ENCODE measurements around the gene C6orf136. TPM values are rescaled to one million over a fixed set of nuclear protein-coding genes. Genes with fewer than 3 reads are reported as not detected.
A peak's percentile ranks its signal among the peaks of the same experiment; 100 is the strongest.

C6orf136 gene
- total RNA-seq, 1 experiment from 2014 or later: 25.4 TPM

GRCh38 chr6:30614044-30614842, 32.7 kb upstream of the C6orf136 start:
- Mint-ChIP-seq H3K36me3 (ENCODE audit: insufficient read depth, unreplicated experiment) (peaks cover 80% of the 10 kb centered on the region), H3K4me3 (ENCODE audit: unreplicated experiment) (peak overlapping the region; percentile 78), H3K27ac (ENCODE audit: unreplicated experiment) (peak overlapping the region; percentile 96), H3K4me1 (ENCODE audit: low read depth, unreplicated experiment) (peaks cover 22% of the 10 kb centered on the region), H3K27me3 (ENCODE audit: insufficient read depth, unreplicated experiment) (peaks cover 6% of the 10 kb centered on the region), H3K9me3 (ENCODE audit: unreplicated experiment) (no peaks in the 10 kb centered on the region)
- H3K27me3 ChIP-seq (replicated peaks; ENCODE audit: control insufficient read depth, insufficient read depth, low read length): no peaks in the 10 kb centered on the region
- BruUV-seq (replicated peaks): no TSS peak
- ChIA-PET CTCF (interaction anchor here (0.7 to 1.0 kb wide), 4 partner anchors 18 to 328 kb away, joined by 3 to 8 read pairs (median 6); no protein-coding TSS in a partner anchor), POLR2A (interaction anchor here (0.5 to 2.0 kb wide), 15 partner anchors 8 to 1046 kb away, joined by 3 to 22 read pairs (median 5); partner anchors contain the start of genes ABCF1, C6orf47, MDC1 and PRR3)
- DNase-seq: no peak
- intact Hi-C loops (cut with micrococcal nuclease; ENCODE audit: unreplicated experiment): no loop called here
- no peak for TF ChIP-seq CTCF (IDR thresholded peaks at IDR 0.05; ENCODE audit: insufficient read depth in 1 of 2, low read depth in 1 of 2, low read length in 1 of 2, severe bottlenecking in 1 of 2, unreplicated experiment in 1 of 2)
- H3K9me3 ChIP-seq: no peaks in the 10 kb centered on the region
- H3K36me3 ChIP-seq (ENCODE audit: control insufficient read depth, insufficient read depth, low read length): peaks cover 2% of the 10 kb centered on the region
- no peak overlapping the region for H3K4me3 ChIP-seq (ENCODE audit: low read depth, low read length)
- H3K4me1 ChIP-seq: no peaks in the 10 kb centered on the region

- no peak for TF ChIP-seq CTCF (IDR thresholded peaks at IDR 0.05; ENCODE audit: insufficient read depth in 1 of 2, low read depth in 1 of 2, low read length in 1 of 2, severe bottlenecking in 1 of 2, unreplicated experiment in 1 of 2)
- H3K4me3 Mint-ChIP-seq (ENCODE audit: unreplicated experiment): peak overlapping the region; percentile 78
- H3K9me3 Mint-ChIP-seq (ENCODE audit: unreplicated experiment): no peaks in the 10 kb centered on the region
- H3K27me3 Mint-ChIP-seq (ENCODE audit: insufficient read depth, unreplicated experiment): peaks cover 6% of the 10 kb centered on the region
- Histone ChIP-seq H3K4me1 (no peaks in the 10 kb centered on the region), H3K27me3 (replicated peaks; ENCODE audit: control insufficient read depth, insufficient read depth, low read length) (no peaks in the 10 kb centered on the region), H3K9me3 (no peaks in the 10 kb centered on the region), H3K4me3 (ENCODE audit: low read depth, low read length) (peak overlapping the region; percentile 77; the same call in 1 of the 2 replicates), H3K36me3 (ENCODE audit: control insufficient read depth, insufficient read depth, low read length) (peaks cover 2% of the 10 kb centered on the region; the same call in 1 of the 2 replicates)
- intact Hi-C loops (cut with micrococcal nuclease; ENCODE audit: unreplicated experiment): no loop called here
- BruUV-seq (replicated peaks): no TSS peak
- H3K4me1 Mint-ChIP-seq (ENCODE audit: low read depth, unreplicated experiment): peaks cover 22% of the 10 kb centered on the region
- ChIA-PET CTCF (interaction anchor here (0.7 to 1.0 kb wide), 4 partner anchors 18 to 328 kb away, joined by 3 to 8 read pairs (median 6); no protein-coding TSS in a partner anchor), POLR2A (interaction anchor here (0.6 to 2.0 kb wide), 15 partner anchors 8 to 466 kb away, joined by 3 to 22 read pairs (median 6); partner anchors contain the start of genes ABCF1, MDC1 and PRR3)
- peak overlapping the region; percentile 96 for H3K27ac Mint-ChIP-seq (ENCODE audit: unreplicated experiment)
- peaks cover 80% of the 10 kb centered on the region for H3K36me3 Mint-ChIP-seq (ENCODE audit: insufficient read depth, unreplicated experiment)
- peak; percentile 88 to 90 for DNase-seq
These were observed 32.1 kb upstream of the C6orf136 start for GRCh38 chr6:30614843-30615218.

GRCh38 chr6:30615219-30615957, 31.5 kb upstream of the C6orf136 start:
- H3K27ac Mint-ChIP-seq (ENCODE audit: unreplicated experiment): peak overlapping the region; percentile 96
- no peak for TF ChIP-seq CTCF (IDR thresholded peaks at IDR 0.05; ENCODE audit: insufficient read depth in 1 of 2, low read depth in 1 of 2, low read length in 1 of 2, severe bottlenecking in 1 of 2, unreplicated experiment in 1 of 2)
- CTCF ChIA-PET: interaction anchor here (0.7 to 1.0 kb wide), 4 partner anchors 19 to 327 kb away, joined by 3 to 8 read pairs (median 6); no protein-coding TSS in a partner anchor
- H3K4me1 Mint-ChIP-seq (ENCODE audit: low read depth, unreplicated experiment): peaks cover 22% of the 10 kb centered on the region
- POLR2A ChIA-PET: interaction anchor here (0.6 to 2.0 kb wide), 17 partner anchors 9 to 466 kb away, joined by 3 to 22 read pairs (median 5); partner anchors contain the start of genes ABCF1, DHX16, MDC1 and PRR3
- H3K36me3 Mint-ChIP-seq (ENCODE audit: insufficient read depth, unreplicated experiment): peaks cover 76% of the 10 kb centered on the region
- H3K9me3 Mint-ChIP-seq (ENCODE audit: unreplicated experiment): no peaks in the 10 kb centered on the region
- H3K27me3 Mint-ChIP-seq (ENCODE audit: insufficient read depth, unreplicated experiment): peaks cover 6% of the 10 kb centered on the region
- Histone ChIP-seq H3K36me3 (ENCODE audit: control insufficient read depth, insufficient read depth, low read length) (peaks cover 2% of the 10 kb centered on the region; the same call in 1 of the 2 replicates), H3K9me3 (no peaks in the 10 kb centered on the region), H3K4me3 (ENCODE audit: low read depth, low read length) (peak overlapping the region; percentile 77), H3K27me3 (replicated peaks; ENCODE audit: control insufficient read depth, insufficient read depth, low read length) (no peaks in the 10 kb centered on the region), H3K4me1 (no peaks in the 10 kb centered on the region)
- peak overlapping the region; percentile 78 for H3K4me3 Mint-ChIP-seq (ENCODE audit: unreplicated experiment)
- peak; percentile 57 to 66 for DNase-seq
- BruUV-seq (replicated peaks): TSS peak; percentile 26
- intact Hi-C loops (cut with micrococcal nuclease; ENCODE audit: unreplicated experiment): no loop called here
